GM12892 (cell line): ENCODE results near the gene BEST2.

Experiments
- POLR2A ChIP-seq: IDR thresholded peaks from 2 replicates; pipeline ENCODE4 v1.6.1; 2011; ENCODE audit warnings: low read depth, low read length, control low read depth
- POLR2AphosphoS5 ChIP-seq: IDR thresholded peaks from 2 replicates; pipeline ENCODE4 v1.6.1; 2011; ENCODE audit warnings: low read depth, low read length, control low read depth
- TAF1 ChIP-seq: IDR thresholded peaks from 2 replicates; pipeline ENCODE4 v1.6.1; 2011; ENCODE audit warnings: low read depth, mild to moderate bottlenecking, control low read depth, low read length, borderline replicate concordance

- TF ChIP-seq POLR2A (no peak), POLR2AphosphoS5 (no peak), TAF1 (no peak)
Measured at GRCh38 chr19:12792853-12793289, 41.3 kb downstream of the BEST2 start.
